Measurements from ENCODE around the gene FOXP1.

GRCh38 chr3:70980646-70981170 is 602.8 kb downstream of the FOXP1 start:
- TF ChIP-seq CTCF (optimal IDR thresholded peaks at IDR 0.05 in 1 of 3, IDR thresholded peaks at IDR 0.05 in 1 of 3, conservative IDR thresholded peaks at IDR 0.05 in 1 of 3; ENCODE audit: extremely low read depth in 1 of 3, insufficient read depth in 2 of 3, low read length in 3 of 3) (no peak), EZH2 (IDR thresholded peaks at IDR 0.05; ENCODE audit: low read length) (no peak)

All from keratinocyte (primary cell).